OCI-LY7 (cell line): Measurements from ENCODE around the gene ATP2B1.
A peak's percentile ranks its signal among the peaks of the same experiment; 100 is the strongest.

ENCODE experiments used
- EZH2phosphoT487 ChIP-seq: fragments of 200-600 bp; sonication (generic); IDR thresholded peaks from 2 replicates; pipeline ENCODE4 v1.6.1; 2018; ENCODE audit warnings: low read depth, borderline replicate concordance, mild to moderate bottlenecking, mixed run types, antibody characterized with exemption, low read length, moderate library complexity, mixed read lengths
- TF ChIP-seq, protein P1 (sequence below): fragments of 200-600 bp; sonication (generic); conservative IDR thresholded peaks from 2 replicates; pipeline ENCODE4 v1.5.1; 2014; ENCODE audit warnings: mild to moderate bottlenecking, antibody characterized with exemption, low read length, moderate library complexity, mixed read lengths

DNA sequence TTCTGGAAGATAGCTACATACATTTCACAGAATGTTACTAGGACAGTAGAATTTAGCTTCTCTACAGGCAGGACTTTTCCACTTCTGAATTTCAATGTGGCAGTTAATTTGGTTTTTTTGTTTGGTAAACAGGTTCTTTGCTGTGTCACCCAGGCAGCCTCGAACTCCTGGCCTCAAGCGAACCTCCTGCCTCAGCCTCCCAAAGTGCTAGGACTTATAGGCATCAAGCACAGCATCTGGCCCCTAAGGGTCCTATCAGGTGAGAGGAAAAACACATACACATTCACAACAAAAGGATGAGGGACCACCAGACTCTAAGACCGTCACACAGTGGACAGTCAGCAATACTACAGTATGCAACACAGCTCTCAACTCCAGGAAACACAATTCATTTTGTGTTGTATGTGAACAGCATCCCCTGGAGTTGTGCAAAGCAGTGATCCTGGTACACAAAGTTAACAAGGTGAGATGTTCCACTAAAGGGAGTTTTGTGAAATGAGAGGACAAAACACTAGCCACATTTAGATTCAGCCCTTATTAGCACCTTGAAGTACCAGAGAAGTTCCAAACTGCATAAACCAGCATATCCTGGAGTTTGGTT lies 6.9 kb downstream of the ATP2B1 start:
- TF ChIP-seq, protein P1, sequence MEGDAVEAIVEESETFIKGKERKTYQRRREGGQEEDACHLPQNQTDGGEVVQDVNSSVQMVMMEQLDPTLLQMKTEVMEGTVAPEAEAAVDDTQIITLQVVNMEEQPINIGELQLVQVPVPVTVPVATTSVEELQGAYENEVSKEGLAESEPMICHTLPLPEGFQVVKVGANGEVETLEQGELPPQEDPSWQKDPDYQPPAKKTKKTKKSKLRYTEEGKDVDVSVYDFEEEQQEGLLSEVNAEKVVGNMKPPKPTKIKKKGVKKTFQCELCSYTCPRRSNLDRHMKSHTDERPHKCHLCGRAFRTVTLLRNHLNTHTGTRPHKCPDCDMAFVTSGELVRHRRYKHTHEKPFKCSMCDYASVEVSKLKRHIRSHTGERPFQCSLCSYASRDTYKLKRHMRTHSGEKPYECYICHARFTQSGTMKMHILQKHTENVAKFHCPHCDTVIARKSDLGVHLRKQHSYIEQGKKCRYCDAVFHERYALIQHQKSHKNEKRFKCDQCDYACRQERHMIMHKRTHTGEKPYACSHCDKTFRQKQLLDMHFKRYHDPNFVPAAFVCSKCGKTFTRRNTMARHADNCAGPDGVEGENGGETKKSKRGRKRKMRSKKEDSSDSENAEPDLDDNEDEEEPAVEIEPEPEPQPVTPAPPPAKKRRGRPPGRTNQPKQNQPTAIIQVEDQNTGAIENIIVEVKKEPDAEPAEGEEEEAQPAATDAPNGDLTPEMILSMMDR, result peak; percentile 60
- no peak for TF ChIP-seq EZH2phosphoT487
